HEK293T (cell line): ENCODE measurements around the gene SLC19A1.

ENCODE experiments used
- ARNT ChIP-seq: fragments of 450-650 bp; IDR thresholded peaks from 2 replicates; pipeline ENCODE4 v1.6.1; 2017; ENCODE audit warnings: mild to moderate bottlenecking
- BHLHE40 ChIP-seq: fragments of 450-650 bp; IDR thresholded peaks from 2 replicates; pipeline ENCODE4 v1.6.1; 2016; ENCODE audit warnings: mild to moderate bottlenecking, moderate library complexity, borderline replicate concordance
- CTBP1 ChIP-seq: fragments of 450-650 bp; IDR thresholded peaks from 2 replicates; pipeline ENCODE4 v1.6.1; 2016; ENCODE audit warnings: borderline replicate concordance
- ELF4 ChIP-seq: fragments of 450-650 bp; IDR thresholded peaks from 2 replicates; pipeline ENCODE4 v1.6.1; 2017; ENCODE audit warnings: antibody characterized with exemption
- FOXA1 ChIP-seq: fragments of 450-650 bp; IDR thresholded peaks from 2 replicates; pipeline ENCODE4 v1.6.1; 2016; ENCODE audit warnings: mild to moderate bottlenecking
- FOXK2 ChIP-seq: fragments of 450-650 bp; IDR thresholded peaks from 2 replicates; pipeline ENCODE4 v1.6.1; 2016; ENCODE audit warnings: mild to moderate bottlenecking
- FOXM1 ChIP-seq: fragments of 450-650 bp; IDR thresholded peaks from 2 replicates; pipeline ENCODE4 v1.6.1; 2017; ENCODE audit warnings: mild to moderate bottlenecking, borderline replicate concordance
- LEF1 ChIP-seq: fragments of 450-650 bp; IDR thresholded peaks from 2 replicates; pipeline ENCODE4 v1.6.1; 2017; ENCODE audit warnings: mild to moderate bottlenecking, borderline replicate concordance
- NFRKB ChIP-seq: fragments of 450-650 bp; IDR thresholded peaks from 2 replicates; pipeline ENCODE4 v1.6.1; 2016; ENCODE audit warnings: mild to moderate bottlenecking, moderate library complexity
- PKNOX1 ChIP-seq: fragments of 450-650 bp; IDR thresholded peaks from 2 replicates; pipeline ENCODE4 v1.6.1; 2016
- SP1 ChIP-seq: fragments of 450-650 bp; IDR thresholded peaks from 2 replicates; pipeline ENCODE4 v1.6.1; 2017
- SUZ12 ChIP-seq: fragments of 450-650 bp; IDR thresholded peaks from 2 replicates; pipeline ENCODE4 v1.6.1; 2016; ENCODE audit warnings: mild to moderate bottlenecking
- TARDBP ChIP-seq: fragments of 450-650 bp; IDR thresholded peaks from 2 replicates; pipeline ENCODE4 v1.6.1; 2016
- ZNF384 ChIP-seq: fragments of 450-650 bp; IDR thresholded peaks from 2 replicates; pipeline ENCODE4 v1.6.1; 2016

DNA sequence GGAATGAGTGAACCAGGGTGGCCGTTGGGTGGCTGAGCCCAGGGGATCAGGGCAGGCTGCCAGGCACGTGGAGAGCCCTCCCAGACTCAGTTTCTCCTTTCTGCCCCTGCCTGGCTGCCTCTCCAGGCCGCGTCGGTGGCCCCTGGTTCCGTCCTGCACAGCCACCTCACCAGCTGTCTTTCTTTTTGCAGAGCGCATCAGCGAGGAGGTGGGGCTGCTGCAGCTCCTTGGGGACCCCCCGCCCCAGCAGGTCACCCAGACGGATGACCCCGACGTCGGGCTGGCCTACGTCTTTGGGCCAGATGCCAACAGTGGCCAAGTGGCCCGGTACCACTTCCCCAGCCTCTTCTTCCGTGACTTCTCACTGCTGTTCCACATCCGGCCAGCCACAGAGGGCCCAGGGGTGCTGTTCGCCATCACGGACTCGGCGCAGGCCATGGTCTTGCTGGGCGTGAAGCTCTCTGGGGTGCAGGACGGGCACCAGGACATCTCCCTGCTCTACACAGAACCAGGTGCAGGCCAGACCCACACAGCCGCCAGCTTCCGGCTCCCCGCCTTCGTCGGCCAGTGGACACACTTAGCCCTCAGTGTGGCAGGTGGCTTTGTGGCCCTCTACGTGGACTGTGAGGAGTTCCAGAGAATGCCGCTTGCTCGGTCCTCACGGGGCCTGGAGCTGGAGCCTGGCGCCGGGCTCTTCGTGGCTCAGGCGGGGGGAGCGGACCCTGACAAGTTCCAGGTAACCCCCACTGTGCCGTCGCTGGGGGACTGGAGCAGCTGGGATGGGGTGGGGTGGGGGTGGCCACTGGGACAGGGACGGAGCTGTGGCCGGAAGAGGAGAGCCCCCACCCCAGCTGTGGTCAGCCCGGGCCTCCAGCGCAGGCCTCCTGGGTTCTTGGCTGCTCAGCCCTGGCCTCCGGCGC is 73.9 kb downstream of the SLC19A1 start:
- TF ChIP-seq BHLHE40 (no peak), FOXM1 (no peak), SP1 (no peak), NFRKB (no peak), ZNF384 (no peak), CTBP1 (no peak), LEF1 (no peak), ARNT (no peak), ELF4 (no peak), SUZ12 (no peak), PKNOX1 (no peak), FOXA1 (no peak), FOXK2 (no peak), TARDBP (no peak)
